ENCODE data around the gene ZNF490. TPM values are rescaled to one million over a fixed set of nuclear protein-coding genes. Genes with fewer than 3 reads are reported as not detected.

Gene ZNF490
- total RNA-seq (2012; rRNA removed) (8.1 and 9.0 TPM in 2 replicates), polyA plus RNA-seq (2012; rRNA removed) (1.5 and 1.7 TPM in 2 replicates), Bru-seq, nascent RNA (percentile 57 among the genes with signal in this experiment), BruChase-seq, experiment 1, labeled RNA remaining after a 6-hour chase (percentile 85 among the genes with signal in this experiment), BruChase-seq, experiment 2, labeled RNA remaining after a 2-hour chase (percentile 70 among the genes with signal in this experiment)
- polyA plus RNA-seq (2012; cell fraction: cytosol; rRNA removed) = 0.38 and 0.56 TPM in 2 replicates
- polyA plus RNA-seq (2012; cell fraction: nucleus; rRNA removed; ENCODE audit: low replicate concordance) = 0.60 and 1.7 TPM in 2 replicates
- long read RNA-seq, full-length matches to known transcripts = 1 of 3 reads
- long read RNA-seq, partial matches to known transcripts = 0 of 3 reads
- long read RNA-seq, other reads (novel, unspliced or antisense) = 2 of 3 reads

GRCh38 chr19:12610540-12611360, at the start of gene ZNF490, which contains the start of gene ZNF791:
ZNF490 (minus strand) TSS chr19:12610813; CDS start chr19:12610680, 133 bp downstream.
ZNF791 (plus strand) TSS chr19:12610920; CDS start chr19:12611080, 160 bp downstream.
- Histone ChIP-seq H3K9me3 (ENCODE audit: control insufficient read depth, insufficient read depth, low read length) (no peaks in the 10 kb centered on the region), H4K91ac (ENCODE audit: insufficient read depth, low read depth, low read length) (peak within 1 kb of the TSS; percentile 53), H4K20me1 (ENCODE audit: insufficient read depth, low read length) (peaks cover 25% of the 10 kb centered on the region; the same call in 1 of the 2 replicates), H3K56ac (ENCODE audit: extremely low read depth, insufficient read depth, low read length) (peak within 1 kb of the TSS; percentile 58), H2BK15ac (ENCODE audit: low read depth, low read length) (no peak within 1 kb of the TSS), H2BK20ac (ENCODE audit: low read depth, low read length) (no peak within 1 kb of the TSS), H3K18ac (ENCODE audit: low read depth, low read length) (peak within 1 kb of the TSS; percentile 38), H2BK120ac (ENCODE audit: low read depth, low read length) (0 out of 2 replicates have a peak within 1 kb of the TSS, but pooled peaks have one; percentile 2), H3K9me1 (ENCODE audit: insufficient read depth, low read length) (0 out of 2 replicates have a peak, but pooled peaks cover 5% of the 10 kb centered on the region), H2AFZ (replicated peaks; ENCODE audit: low read length, poor library complexity) (peak within 1 kb of the TSS; percentile 95), H3K4me2 (ENCODE audit: low read depth, low read length) (peak within 1 kb of the TSS; percentile 99), H3K36me3 (ENCODE audit: control insufficient read depth, insufficient read depth, low read length) (peaks cover 28% of the 10 kb centered on the region), H3K9ac (ENCODE audit: low read depth, low read length) (peak within 1 kb of the TSS; percentile 83), H4K8ac (ENCODE audit: low read depth in 2 of 2, low read length in 2 of 2) (peak within 1 kb of the TSS; percentile 37 to 94), H2AK9ac (replicated peaks; ENCODE audit: low read depth, low read length, poor library complexity) (peak within 1 kb of the TSS; percentile 93), H3K4me3 (ENCODE audit: insufficient read depth, low read depth, low read length) (peak within 1 kb of the TSS; percentile 70), H3K23ac (ENCODE audit: low read depth, low read length) (peak within 1 kb of the TSS; percentile 94; the same call in 1 of the 2 replicates), H3K4ac (ENCODE audit: low read depth, low read length) (peak within 1 kb of the TSS; percentile 91), H3K14ac (replicated peaks; ENCODE audit: low read depth, low read length) (peak within 1 kb of the TSS; percentile 83), H2BK5ac (ENCODE audit: low read depth, low read length, poor library complexity, severe bottlenecking) (peak within 1 kb of the TSS; percentile 82), H3K79me1 (ENCODE audit: low read depth in 1 of 2, low read length in 2 of 2) (peaks cover 17 to 48% of the 10 kb centered on the region in 2 experiments; a peak in 3 of 4 replicates), H2AK5ac (ENCODE audit: low read depth, low read length) (peak within 1 kb of the TSS; percentile 60), H3K27me3 (ENCODE audit: control insufficient read depth, insufficient read depth, low read length) (no peaks in the 10 kb centered on the region), H3K4me1 (ENCODE audit: control insufficient read depth, insufficient read depth, low read length) (no peaks in the 10 kb centered on the region), H3K27ac (ENCODE audit: insufficient read depth, low read length) (peak within 1 kb of the TSS; percentile 81), H4K5ac (ENCODE audit: low read depth, low read length) (peak within 1 kb of the TSS; percentile 89)
- CTCF ChIA-PET = interaction anchor here (0.5 kb wide), 1 partner anchor 28 kb away, joined by 5 read pairs; no protein-coding TSS in a partner anchor
- intact Hi-C loops (cut with micrococcal nuclease) (loop anchor here (1.0 kb wide), 1 partner anchor 59 kb away; a partner anchor contains a TSS), in situ Hi-C loops (cut with MboI; ENCODE audit: low sequenced_read_pairs) (no loop called here), dilution Hi-C loops (cut with HindIII; ENCODE audit: low sequenced_read_pairs, unreplicated experiment) (no loop called here)
- POLR2A ChIA-PET (ENCODE audit: unreplicated experiment) = interaction anchor here (0.6 to 1.1 kb wide), 2 partner anchors 85 to 931 kb away, joined by 3 read pairs; no protein-coding TSS in a partner anchor
- no TSS peak for BruUV-seq (replicated peaks)
- DNase-seq (peak; percentile 97), ATAC-seq (ENCODE audit: low read depth) (peak; percentile 99)
- WGBS, 2 experiments (ENCODE audit: extremely low coverage in 2 of 2, insufficient read length in 1 of 2) = 1% methylated on average over 38 of the region's 61 CpGs; no CpG with 5 or more reads in 1 of the 2 experiments
- TF ChIP-seq CEBPB (IDR thresholded peaks at IDR 0.05; ENCODE audit: low read depth, low read length) (no peak), MXI1 (IDR thresholded peaks at IDR 0.05; ENCODE audit: borderline replicate concordance, low read depth, low read length) (peak; percentile 47; the same call in 1 of the 2 replicates), MAZ (IDR thresholded peaks at IDR 0.05; ENCODE audit: borderline replicate concordance, low read depth, low read length) (peak; percentile 39; the same call in 1 of the 2 replicates), BHLHE40 (IDR thresholded peaks at IDR 0.05; ENCODE audit: low read depth, low read length) (no peak), RFX5 (IDR thresholded peaks at IDR 0.05; ENCODE audit: low read depth, low read length) (peak; percentile 90), CHD1 (IDR thresholded peaks at IDR 0.05; ENCODE audit: low read depth, low read length) (no peak), NFE2L2 (IDR thresholded peaks at IDR 0.05; ENCODE audit: low read depth, low read length) (no peak), POLR2A (IDR thresholded peaks at IDR 0.05; ENCODE audit: low read depth, low read length) (peak; percentile 73), ELK1 (IDR thresholded peaks at IDR 0.05; ENCODE audit: borderline replicate concordance, low read depth, low read length) (no peak), RAD21 (IDR thresholded peaks at IDR 0.05; ENCODE audit: low read length) (no peak), CTCF (conservative IDR thresholded peaks at IDR 0.05; ENCODE audit: low read depth, low read length) (peak; percentile 18; the same call in 1 of the 2 replicates), SMC3 (IDR thresholded peaks at IDR 0.05; ENCODE audit: low read depth, low read length) (no peak)
